GM12878 (cell line): ENCODE results near the gene KCNB1. TPM values are rescaled to one million over a fixed set of nuclear protein-coding genes. Genes with fewer than 3 reads are reported as not detected.

Experiments used
- BCL11A ChIP-seq: IDR thresholded peaks from 2 replicates; pipeline ENCODE4 v1.6.1; 2011; ENCODE audit warnings: low read depth, low read length
- CBX5 ChIP-seq: sonication (generic); IDR thresholded peaks from 2 replicates; pipeline ENCODE4 v1.6.1; 2016; ENCODE audit warnings: low read depth, moderate library complexity, mild to moderate bottlenecking, inconsistent platforms
- HDAC2 ChIP-seq: fragments of 200-600 bp; sonication (generic); IDR thresholded peaks from 2 replicates; pipeline ENCODE4 v1.6.1; 2017
- HDAC6 ChIP-seq: fragments of 200-600 bp; sonication (generic); IDR thresholded peaks from one replicate; pipeline ENCODE4 v1.8.0; 2017; ENCODE audit warnings: antibody characterized with exemption; ENCODE audit not compliant: unreplicated experiment
- ZNF24 ChIP-seq: fragments of 450-650 bp; IDR thresholded peaks from 2 replicates; pipeline ENCODE4 v1.6.1; 2017; ENCODE audit warnings: antibody characterized with exemption, mild to moderate bottlenecking
- polyA plus RNA-seq, 11 experiments: library from polyadenylated mRNA; depleted of rRNA in 4 of 11; unstranded in 6 of 11; stranded (reverse) in 5 of 11; fragments of >200 nt; fragmentation: Nextera tagmentation in 4 of 11; fragmentation: Illumina TruSeq in 1 of 11; extraction: Ambion mirVana in 4 of 11; extraction: Trizol in 1 of 11; gene quantifications; 1 replicate in 1 of 11; 2 replicates in 10 of 11; pipeline versions ENCODE4 v1.2.1 to v1.2.3, GENCODE V29; 2011 to 2016; ENCODE audit warnings: inconsistent platforms in 2 of 11, missing spikeins in 2 of 11, low read depth in 1 of 11
- total RNA-seq, 4 experiments: library from RNA; depleted of rRNA in 3 of 4; stranded (reverse); fragments of >200 nt in 3 of 4; fragmentation: Illumina TruSeq in 1 of 4; extraction: Trizol in 1 of 4; gene quantifications; 2 replicates each; pipeline versions ENCODE4 v1.2.1 to v1.2.3, GENCODE V29; 2013 to 2021
- TF ChIP-seq, protein P1 (sequence below): fragments of 450-650 bp; IDR thresholded peaks from 2 replicates; pipeline ENCODE4 v1.6.1; 2017; ENCODE audit warnings: mild to moderate bottlenecking, moderate library complexity
- TF ChIP-seq, protein P2 (sequence below): fragments of 450-650 bp; IDR thresholded peaks from 2 replicates; pipeline ENCODE4 v1.6.1; 2018; ENCODE audit warnings: borderline replicate concordance, mild to moderate bottlenecking; ENCODE audit not compliant: partially characterized antibody

The KCNB1 gene
- total and polyA plus RNA-seq, 10 of the 15 experiments (the other 5 are each of a cell fraction or from before 2014, with no cell fraction given) = 0.02 to 0.08 (median 0.03) TPM; not detected in 7

DNA sequence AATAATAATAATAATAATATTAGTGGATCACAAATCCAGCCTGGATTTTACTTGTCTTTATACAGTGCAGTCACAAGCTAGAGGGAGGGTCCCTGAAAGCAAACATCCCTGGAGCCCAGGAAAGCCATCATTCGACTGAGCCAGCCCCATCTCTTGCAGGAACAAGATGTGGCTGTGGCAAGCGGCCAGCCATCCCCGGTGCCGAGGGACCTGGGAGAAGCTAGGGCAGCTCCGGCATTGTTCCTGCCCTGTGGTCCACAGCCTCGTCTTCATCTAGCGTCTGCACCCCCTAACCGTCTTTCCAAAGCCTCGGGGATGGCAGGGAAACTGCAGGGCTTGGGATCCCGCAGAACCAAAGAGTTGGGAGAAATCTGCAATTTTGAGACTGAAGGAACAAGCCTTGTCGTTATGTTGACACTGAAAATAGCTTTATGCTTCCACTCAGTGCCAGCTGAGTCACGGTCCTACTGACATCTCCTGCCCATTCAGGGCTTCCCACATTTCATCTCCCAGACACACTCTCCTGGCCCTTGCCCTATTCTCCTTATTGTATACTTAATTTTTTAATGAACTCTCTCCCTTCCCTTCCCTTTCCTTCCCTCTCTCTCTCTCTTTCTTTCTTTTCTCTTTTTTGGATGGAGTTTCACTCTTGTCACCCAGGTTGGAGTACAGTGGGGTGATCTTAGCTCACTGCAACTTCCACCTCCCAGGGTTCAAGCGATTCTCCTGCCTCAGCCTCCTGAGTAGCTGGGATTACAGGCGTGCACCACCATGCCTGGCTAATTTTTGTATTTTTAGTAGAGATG lies 142.1 kb downstream of the KCNB1 start (continued):
- TF ChIP-seq, protein P1, sequence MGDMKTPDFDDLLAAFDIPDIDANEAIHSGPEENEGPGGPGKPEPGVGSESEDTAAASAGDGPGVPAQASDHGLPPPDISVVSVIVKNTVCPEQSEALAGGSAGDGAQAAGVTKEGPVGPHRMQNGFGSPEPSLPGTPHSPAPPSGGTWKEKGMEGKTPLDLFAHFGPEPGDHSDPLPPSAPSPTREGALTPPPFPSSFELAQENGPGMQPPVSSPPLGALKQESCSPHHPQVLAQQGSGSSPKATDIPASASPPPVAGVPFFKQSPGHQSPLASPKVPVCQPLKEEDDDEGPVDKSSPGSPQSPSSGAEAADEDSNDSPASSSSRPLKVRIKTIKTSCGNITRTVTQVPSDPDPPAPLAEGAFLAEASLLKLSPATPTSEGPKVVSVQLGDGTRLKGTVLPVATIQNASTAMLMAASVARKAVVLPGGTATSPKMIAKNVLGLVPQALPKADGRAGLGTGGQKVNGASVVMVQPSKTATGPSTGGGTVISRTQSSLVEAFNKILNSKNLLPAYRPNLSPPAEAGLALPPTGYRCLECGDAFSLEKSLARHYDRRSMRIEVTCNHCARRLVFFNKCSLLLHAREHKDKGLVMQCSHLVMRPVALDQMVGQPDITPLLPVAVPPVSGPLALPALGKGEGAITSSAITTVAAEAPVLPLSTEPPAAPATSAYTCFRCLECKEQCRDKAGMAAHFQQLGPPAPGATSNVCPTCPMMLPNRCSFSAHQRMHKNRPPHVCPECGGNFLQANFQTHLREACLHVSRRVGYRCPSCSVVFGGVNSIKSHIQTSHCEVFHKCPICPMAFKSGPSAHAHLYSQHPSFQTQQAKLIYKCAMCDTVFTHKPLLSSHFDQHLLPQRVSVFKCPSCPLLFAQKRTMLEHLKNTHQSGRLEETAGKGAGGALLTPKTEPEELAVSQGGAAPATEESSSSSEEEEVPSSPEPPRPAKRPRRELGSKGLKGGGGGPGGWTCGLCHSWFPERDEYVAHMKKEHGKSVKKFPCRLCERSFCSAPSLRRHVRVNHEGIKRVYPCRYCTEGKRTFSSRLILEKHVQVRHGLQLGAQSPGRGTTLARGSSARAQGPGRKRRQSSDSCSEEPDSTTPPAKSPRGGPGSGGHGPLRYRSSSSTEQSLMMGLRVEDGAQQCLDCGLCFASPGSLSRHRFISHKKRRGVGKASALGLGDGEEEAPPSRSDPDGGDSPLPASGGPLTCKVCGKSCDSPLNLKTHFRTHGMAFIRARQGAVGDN = no peak
- TF ChIP-seq ZNF24 (no peak), BCL11A (no peak), HDAC6 (no peak), CBX5 (no peak), HDAC2 (no peak)
- TF ChIP-seq, protein P2, sequence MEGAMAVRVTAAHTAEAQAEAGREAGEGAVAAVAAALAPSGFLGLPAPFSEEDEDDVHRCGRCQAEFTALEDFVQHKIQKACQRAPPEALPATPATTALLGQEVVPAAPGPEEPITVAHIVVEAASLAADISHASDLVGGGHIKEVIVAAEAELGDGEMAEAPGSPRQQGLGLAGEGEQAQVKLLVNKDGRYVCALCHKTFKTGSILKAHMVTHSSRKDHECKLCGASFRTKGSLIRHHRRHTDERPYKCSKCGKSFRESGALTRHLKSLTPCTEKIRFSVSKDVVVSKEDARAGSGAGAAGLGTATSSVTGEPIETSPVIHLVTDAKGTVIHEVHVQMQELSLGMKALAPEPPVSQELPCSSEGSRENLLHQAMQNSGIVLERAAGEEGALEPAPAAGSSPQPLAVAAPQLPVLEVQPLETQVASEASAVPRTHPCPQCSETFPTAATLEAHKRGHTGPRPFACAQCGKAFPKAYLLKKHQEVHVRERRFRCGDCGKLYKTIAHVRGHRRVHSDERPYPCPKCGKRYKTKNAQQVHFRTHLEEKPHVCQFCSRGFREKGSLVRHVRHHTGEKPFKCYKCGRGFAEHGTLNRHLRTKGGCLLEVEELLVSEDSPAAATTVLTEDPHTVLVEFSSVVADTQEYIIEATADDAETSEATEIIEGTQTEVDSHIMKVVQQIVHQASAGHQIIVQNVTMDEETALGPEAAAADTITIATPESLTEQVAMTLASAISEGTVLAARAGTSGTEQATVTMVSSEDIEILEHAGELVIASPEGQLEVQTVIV = no peak
